ENCODE results near the gene RNU4-1. TPM values are rescaled to one million over a fixed set of nuclear protein-coding genes. Genes with fewer than 3 reads are reported as not detected.

RNU4-1 gene
- total RNA-seq, 1 experiment from 2014 or later: under 0.01 TPM

- CTCF ChIA-PET: interaction anchor here (0.5 to 6.5 kb wide), 10 partner anchors 8 to 96 kb away, joined by 3 to 142 read pairs (median 6); partner anchors contain the start of gene RPLP0
Measured at GRCh38 chr12:120264904-120265472, 28.0 kb downstream of the RNU4-1 start.

GRCh38 chr12:120264086-120264903 lies 28.7 kb downstream of the RNU4-1 start:
- Histone ChIP-seq H4K20me1 (ENCODE audit: low read length) (peaks cover 11% of the 10 kb centered on the region; the same call in 1 of the 2 replicates), H3K4me3 (ENCODE audit: low read length) (peak overlapping the region; percentile 91), H3K36me3 (ENCODE audit: low read depth, low read length) (peaks cover 31% of the 10 kb centered on the region), H3F3A (ENCODE audit: low read length, unreplicated experiment) (peaks cover 11% of the 10 kb centered on the region), H3K9me3 (ENCODE audit: low read length) (no peaks in the 10 kb centered on the region), H3K9me2 (replicated peaks; ENCODE audit: low read length) (no peaks in the 10 kb centered on the region), H3K4me2 (ENCODE audit: low read length) (peak overlapping the region; percentile 96), H3K9ac (ENCODE audit: low read length) (peak overlapping the region; percentile 94), H3K27ac (ENCODE audit: low read length) (peak overlapping the region; percentile 91), H2AFZ (ENCODE audit: low read length) (no peak overlapping the region), H3K27me3 (ENCODE audit: low read length) (no peaks in the 10 kb centered on the region), H3K79me2 (ENCODE audit: low read length) (peaks cover 62% of the 10 kb centered on the region), H3K4me1 (ENCODE audit: insufficient read depth, low read length) (peaks cover 40% of the 10 kb centered on the region)
- DNase-seq (peak; percentile 79), ATAC-seq (peak; percentile 11)
- no peak for TF ChIP-seq CTCF (conservative IDR thresholded peaks at IDR 0.05; ENCODE audit: low read depth, low read length)
- TF ChIP-seq EZH2 (IDR thresholded peaks at IDR 0.05; ENCODE audit: low read length, unreplicated experiment): no peak
- ChIA-PET POLR2A (ENCODE audit: unreplicated experiment) (interaction anchor here (0.5 to 3.3 kb wide), 10 partner anchors 16 to 1319 kb away, joined by 3 to 73 read pairs (median 6); partner anchors contain the start of genes RNU4-2 and RPLP0), CTCF (interaction anchor here (0.7 to 6.5 kb wide), 4 partner anchors 26 to 35 kb away, joined by 3 to 142 read pairs (median 6); no protein-coding TSS in a partner anchor)
- TSS peak; percentile 31 for BruUV-seq (replicated peaks)
- intact Hi-C loops (cut with micrococcal nuclease): loop anchor here (1.0 kb wide), 1 partner anchor 27 kb away; the partner anchor contains the start of gene RNU4-2

More at GRCh38 chr12:120264904-120265472, 28.0 kb downstream of the RNU4-1 start:
- peaks cover 24% of the 10 kb centered on the region for H3K36me3 ChIP-seq (ENCODE audit: low read depth, low read length)
- no peaks in the 10 kb centered on the region for H3K27me3 ChIP-seq (ENCODE audit: low read length)
- H3K9ac ChIP-seq (ENCODE audit: low read length): peak overlapping the region; percentile 94
- peak overlapping the region; percentile 91 for H3K27ac ChIP-seq (ENCODE audit: low read length)
- H3K9me2 ChIP-seq (replicated peaks; ENCODE audit: low read length): no peaks in the 10 kb centered on the region
- intact Hi-C loops (cut with micrococcal nuclease): loop anchor here (1.0 kb wide), 1 partner anchor 26 kb away; the partner anchor contains the start of gene RNU4-2
- TF ChIP-seq EZH2phosphoT487 (IDR thresholded peaks at IDR 0.05; ENCODE audit: borderline replicate concordance, low read length): no peak
- TF ChIP-seq EZH2 (IDR thresholded peaks at IDR 0.05; ENCODE audit: low read length, unreplicated experiment): no peak
- no peak for TF ChIP-seq CTCF (conservative IDR thresholded peaks at IDR 0.05; ENCODE audit: low read depth, low read length)
- no peaks in the 10 kb centered on the region for H3K9me3 ChIP-seq (ENCODE audit: low read length)
- no peak overlapping the region for H2AFZ ChIP-seq (ENCODE audit: low read length)
- BruUV-seq (replicated peaks): no TSS peak
- no peak for ATAC-seq
- H3K4me2 ChIP-seq (ENCODE audit: low read length): peak overlapping the region; percentile 96
- H3K4me1 ChIP-seq (ENCODE audit: insufficient read depth, low read length): peaks cover 33% of the 10 kb centered on the region
- POLR2A ChIA-PET (ENCODE audit: unreplicated experiment): interaction anchor here (1.0 to 3.3 kb wide), 6 partner anchors 8 to 66 kb away, joined by 3 to 73 read pairs (median 20); partner anchors contain the start of genes RNU4-2 and RPLP0
- H4K20me1 ChIP-seq (ENCODE audit: low read length): peaks cover 5% of the 10 kb centered on the region; the same call in 1 of the 2 replicates
- peak overlapping the region; percentile 91 for H3K4me3 ChIP-seq (ENCODE audit: low read length)
- H3K79me2 ChIP-seq (ENCODE audit: low read length): peaks cover 55% of the 10 kb centered on the region
- no peak for DNase-seq
- H3F3A ChIP-seq (ENCODE audit: low read length, unreplicated experiment): peaks cover 11% of the 10 kb centered on the region

All from PC-3 (cell line).